Measurements from ENCODE around the gene AMPD3.
A peak's percentile ranks its signal among the peaks of the same experiment; 100 is the strongest.

Gene AMPD3

DNA sequence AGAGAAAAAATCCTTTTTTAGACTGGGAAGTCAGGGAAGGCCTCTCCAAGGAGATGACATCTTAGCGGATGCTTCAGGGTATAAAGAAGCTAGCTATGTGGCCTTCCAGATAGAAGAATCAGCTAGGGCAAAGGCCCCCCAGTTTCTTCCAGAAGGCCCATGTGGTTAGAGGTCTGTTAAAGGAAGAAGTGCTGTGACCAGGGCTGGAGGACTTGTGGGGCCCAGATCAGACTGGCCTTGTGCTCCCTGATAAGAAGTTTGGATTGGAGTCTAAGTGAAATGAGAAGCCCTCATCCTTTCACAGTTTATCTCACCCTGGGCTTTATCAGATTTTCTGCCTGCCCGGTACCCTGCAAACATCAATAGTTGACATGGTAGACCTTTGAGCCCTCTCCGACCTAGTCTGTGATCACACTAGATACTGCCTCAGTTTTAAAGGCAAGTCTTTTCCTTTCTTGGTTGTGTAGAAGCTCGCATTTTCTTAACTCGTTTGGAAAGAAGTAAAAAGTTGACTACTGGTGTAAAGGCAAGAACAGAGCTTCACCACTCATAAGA lies 7.8 kb downstream of the AMPD3 start:
- no peak for DNase-seq

DNA sequence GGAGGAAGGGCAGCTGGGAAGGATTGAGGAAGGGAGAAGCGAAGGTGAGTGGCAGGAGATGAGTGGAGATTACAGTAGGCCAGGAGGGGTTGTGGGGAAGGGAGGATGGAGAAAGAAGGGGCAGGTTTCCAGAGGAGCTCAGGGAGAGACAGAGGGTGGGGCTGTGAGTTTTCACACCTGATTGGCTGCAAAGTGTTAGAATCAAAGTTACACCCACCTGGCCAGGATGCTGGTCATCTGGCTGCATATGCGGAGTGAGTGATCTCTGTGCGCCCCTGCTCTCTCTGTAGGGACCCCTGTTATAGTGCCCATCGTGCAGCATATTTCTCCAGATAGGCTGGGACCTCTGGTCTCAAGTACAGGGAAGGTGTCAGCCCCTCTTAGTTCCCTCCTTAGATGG lies 18.3 kb downstream of the AMPD3 start:
- no peak for DNase-seq

DNA sequence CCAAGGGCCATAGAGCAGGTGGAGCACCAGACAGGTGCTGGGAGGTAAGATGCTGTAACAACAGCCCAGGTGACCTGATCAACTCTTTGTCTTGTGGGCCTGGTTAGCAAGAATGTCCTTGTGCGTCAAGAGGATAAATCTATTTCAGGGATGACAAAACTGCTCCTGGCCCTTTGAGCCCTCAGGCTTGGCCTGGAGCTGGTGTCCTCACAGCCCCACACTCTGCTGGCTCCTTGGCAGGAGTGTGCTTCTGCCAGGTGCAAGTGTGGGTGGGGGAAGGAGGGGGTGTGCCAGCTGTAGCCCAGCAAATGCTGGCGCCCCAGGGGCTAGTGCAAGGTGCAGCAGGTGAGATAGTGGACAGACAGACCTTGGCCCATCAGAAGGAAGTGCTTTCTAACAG lies 19.5 kb downstream of the AMPD3 start:
- no peak for DNase-seq

DNA sequence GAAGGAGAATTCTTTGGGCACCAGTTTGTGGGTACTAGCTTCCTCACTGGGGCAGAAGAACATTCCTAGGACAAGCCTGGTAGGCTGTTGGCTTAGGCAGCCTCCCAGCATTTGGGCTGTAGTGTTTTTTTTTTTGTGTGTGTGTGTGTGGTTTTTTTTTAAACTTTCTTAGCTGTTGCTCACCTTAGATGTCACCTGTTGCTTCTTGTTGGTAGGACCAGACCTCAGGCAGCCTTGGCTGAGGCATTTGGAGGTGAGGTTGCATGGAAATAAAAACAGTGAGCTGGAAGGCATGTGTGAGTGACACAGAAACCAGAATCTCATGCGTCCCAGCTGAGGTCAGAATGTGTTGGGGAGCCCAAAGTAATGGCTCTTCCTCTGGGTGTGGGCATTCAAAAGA lies 21.3 kb downstream of the AMPD3 start:
- DNase-seq = no peak

DNA sequence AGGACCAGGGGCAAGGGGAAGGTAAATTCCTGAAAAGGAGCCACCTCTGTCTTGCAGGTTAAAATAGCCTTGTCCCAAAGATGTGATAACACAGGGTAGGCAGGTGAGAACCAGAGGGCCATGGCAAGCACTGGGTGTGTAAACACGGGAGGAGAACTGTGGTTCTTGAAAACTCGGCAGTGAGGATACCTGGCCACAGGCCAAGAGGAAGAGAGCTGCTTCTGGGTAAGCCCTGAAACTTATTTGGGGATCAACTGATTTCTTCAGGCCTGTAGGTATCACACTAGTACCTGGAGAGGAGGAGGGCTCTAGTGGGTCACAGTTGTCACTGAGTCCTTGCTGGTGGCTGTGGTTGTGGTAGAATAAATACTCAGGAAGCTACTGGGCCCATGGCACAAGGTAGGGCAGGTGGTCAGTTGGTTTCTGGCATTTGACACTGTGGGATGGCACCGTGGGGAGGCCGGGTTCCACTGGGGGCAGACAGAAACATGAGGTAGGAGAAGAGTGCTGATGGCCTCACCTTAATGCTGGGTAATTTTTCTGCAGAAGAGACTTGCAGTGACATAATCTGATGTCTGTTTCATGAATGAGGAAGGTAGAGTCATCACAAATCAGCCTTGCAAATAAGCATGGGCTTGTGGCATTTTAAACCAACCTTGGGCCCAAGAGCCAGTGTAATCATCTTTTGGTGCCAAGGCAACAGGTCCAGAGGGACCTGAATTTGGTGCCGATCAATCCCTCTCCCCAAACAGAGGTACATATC lies 22.0 kb downstream of the AMPD3 start:
- DNase-seq = no peak

DNA sequence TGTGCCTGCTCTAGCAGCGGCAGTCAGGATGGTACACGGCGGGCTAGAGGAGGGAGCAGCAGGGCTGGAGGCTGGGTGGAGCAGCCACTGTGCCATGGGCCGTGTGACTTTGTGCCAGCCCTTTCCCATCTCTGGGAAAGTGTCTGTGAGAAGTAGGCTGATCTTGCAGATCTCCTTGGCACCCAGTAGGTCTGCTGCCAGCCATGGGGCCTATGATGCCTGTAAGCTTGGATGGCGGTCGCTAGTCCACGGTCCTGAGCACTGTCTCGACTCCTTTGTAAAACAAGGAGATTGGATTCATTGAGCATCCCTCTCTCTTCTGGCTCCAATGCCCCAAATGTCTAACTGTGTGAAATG lies 22.6 kb downstream of the AMPD3 start:
- no peak for DNase-seq

DNA sequence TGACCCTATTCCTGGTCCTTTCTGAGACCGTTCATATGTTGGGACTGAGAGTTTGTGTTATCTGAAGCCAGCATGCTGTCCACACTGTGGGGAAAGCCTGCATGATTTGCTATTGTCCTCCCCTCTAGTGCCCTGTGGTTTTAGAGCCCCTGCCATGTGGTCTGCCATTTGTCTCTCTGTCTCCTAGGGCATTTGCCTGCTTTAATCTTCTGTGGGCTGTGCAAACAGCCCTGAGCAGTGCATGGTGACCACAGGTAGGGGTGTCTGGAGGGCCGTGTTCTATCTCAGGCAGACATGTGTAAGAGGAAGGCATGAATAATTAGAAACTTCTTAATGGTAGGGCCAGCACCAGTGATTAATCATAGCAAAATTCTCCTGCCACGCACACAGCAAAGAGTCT lies 23.0 kb downstream of the AMPD3 start:
- DNase-seq = no peak

DNA sequence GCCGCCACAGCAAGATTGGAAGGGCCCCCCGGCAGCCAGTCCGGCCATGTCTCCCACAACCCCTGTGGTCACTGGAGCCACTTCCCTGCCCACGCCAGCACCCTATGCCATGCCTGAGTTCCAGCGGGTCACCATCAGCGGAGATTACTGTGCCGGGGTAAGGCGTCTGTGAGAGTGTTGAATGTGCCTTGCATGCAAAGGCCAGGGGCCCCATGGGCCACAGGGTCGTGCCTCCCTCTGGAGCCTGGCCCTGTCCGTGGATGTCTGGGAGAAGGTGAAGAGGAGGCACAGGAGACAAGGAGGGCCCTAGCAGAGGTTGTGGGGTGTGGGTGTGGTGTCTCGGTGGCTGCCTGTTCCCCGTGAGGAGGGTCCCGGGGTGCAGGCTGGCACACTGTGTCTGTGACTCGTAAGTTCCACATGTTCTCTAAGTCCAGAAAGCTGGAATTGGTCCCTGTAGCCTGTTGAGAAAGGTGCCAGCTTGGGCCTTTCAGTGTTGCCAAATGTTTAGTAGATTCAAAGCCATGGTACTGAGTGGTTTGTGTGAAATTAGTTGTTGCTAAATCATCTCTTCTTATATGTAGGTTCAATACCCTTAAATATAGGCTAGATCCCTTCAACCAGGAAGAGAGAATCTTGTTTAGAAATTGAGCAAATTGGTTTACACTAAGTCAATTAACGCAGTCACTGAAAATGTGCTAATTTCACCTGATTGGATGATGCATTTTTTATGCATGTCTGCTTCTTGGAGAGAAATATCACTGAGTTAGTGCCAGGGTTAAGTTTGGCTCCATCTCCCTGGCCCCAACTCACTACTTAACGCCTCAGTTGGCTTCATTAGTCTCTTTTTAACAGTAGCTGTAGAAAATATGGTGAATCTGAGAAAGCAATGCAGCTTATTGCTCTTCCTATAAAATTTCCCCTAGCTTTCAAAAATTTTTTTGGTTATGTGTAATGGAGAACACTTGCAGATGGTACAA lies 23.8 kb downstream of the AMPD3 start:
- no peak for DNase-seq

DNA sequence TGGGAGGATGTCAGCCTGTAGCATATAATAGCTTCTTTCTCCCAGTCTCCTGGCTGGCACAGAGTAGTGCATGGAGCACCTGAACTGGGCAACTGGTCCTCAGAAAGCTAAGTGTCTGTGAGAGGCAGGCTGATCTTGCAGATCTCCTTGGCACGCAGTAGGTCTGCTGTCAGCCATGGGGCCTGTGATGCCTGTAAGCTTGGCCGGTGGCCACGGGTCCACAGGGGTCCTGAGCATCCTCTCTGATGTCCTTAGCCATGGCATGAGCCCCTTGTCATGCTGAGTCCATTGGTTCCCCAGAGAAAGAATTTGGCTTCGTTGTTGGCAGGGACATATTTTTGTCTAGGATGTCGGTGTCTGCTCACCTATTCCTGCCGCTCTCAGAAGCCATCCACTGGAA lies 25.0 kb downstream of the AMPD3 start:
- no peak for DNase-seq

DNA sequence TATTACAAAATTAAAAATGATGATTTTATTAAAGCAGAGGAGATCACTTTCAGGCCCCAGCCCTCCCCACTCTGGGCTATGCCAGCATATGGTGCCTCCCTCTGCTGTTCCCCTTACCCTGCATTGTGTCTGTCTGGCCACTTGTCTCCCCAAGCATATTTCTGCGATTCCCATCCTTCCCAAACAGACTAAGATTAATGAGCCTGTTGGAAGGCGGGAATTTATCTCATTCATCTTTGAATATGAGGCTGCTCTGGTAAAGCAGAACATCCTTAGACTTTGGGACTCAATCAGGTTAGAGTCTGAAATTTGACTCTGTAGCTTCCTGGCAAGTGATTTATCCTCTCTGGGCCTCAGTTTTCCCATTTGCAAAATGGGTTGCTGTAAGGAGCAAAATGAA lies 25.7 kb downstream of the AMPD3 start:
- DNase-seq = no peak

DNA sequence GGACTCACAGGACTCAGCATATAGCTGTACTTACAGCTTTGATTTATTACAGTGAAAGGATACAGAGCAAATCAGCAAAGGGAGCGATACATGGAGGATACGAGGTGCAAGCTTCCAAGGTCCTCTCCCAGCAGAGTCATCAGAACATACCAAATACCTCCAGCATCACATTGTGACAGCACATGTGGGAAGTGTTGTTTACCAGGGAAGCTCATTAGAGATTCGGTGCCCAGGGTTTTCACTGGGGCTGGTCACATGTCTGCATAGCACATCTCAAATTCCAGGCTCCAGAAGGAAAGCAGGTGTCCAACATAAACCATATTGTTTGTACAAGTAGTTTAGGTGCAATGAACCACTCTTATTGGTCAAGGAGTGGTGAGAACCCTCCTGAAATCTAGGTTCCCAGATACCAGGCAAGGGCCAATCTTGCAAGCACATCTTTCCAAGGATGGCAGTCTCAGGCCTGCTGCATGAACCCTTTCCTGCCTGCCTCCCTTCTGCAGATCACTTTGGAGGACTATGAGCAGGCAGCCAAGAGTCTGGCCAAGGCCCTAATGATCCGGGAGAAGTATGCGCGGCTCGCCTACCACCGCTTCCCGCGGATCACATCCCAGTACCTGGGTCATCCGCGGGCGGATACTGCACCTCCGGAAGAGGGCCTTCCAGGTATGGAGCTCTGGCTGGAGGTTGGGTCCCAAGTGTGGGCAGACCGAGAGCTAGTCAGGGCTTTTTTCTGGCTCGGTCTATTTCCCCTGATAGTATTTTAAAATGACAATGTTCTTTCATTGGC lies 26.7 kb downstream of the AMPD3 start:
- DNase-seq = no peak

DNA sequence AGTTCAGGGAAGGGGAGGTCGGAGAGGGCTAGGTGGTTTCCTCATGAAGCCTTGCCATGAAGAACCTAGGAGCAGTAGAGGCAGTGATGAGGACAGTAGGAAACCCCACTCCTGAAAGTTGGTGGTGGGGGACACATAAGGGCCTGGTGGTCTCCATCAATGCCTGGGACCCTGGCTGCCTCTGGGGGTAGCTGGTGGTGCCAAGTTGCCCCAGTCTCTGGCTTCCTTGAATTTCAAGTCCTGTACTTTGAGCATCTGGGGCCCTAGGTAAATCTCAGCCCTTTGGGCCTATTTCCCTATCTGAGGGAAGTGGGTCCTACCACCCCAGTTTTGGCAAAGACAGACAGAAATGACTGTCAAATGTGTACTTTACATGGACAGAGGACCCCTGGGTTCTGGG lies 28.1 kb downstream of the AMPD3 start:
- no peak for DNase-seq

DNA sequence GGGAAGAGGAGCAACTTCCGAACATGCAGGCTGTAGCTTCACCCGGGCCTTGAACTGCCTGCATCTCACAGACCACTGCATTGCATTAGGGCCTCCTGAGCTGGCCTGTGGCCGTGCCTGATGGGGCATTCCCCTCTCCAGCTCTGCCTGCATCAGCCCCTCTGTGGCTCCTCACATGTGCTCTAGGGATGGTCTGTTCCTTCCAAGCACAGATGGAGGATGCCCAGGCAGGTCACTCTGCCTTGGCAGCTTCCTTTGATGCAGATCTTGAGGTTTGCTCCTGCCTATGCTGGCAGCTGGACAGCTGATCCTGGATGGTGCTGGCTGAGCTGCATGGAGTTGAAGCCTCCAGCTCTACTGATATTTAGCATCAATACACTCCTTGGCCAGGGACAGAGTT lies 28.5 kb downstream of the AMPD3 start:
- DNase-seq = no peak

DNA sequence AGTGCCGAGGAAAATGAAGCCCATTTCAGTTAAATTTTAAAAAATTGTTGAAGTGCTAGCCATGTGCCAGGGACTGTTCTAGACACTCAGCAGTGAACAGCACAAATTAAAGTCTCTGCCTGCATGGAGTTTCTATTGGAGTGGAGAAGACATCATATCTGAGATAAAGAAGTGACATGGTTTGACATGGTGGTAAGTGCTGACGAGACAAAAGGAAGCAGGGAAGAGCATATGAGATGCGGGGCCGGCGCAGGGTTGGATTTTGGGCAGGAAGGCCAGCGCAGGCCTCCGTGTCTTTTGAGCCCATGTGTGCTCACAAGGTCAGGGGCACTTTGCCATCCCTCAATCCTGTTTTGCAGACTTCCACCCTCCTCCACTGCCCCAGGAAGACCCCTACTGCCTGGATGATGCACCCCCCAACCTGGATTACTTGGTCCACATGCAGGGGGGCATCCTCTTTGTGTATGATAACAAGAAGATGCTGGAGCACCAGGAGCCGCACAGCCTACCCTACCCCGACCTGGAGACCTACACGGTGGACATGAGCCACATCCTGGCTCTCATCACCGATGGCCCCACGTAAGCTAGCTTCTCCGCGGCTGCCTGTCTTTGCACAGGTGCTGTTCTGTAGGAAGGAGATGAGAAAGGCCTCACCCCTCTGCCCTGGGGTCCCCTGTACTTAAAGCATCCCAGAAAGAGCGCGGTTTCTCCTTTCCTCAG lies 29.6 kb downstream of the AMPD3 start:
- no peak for DNase-seq

DNA sequence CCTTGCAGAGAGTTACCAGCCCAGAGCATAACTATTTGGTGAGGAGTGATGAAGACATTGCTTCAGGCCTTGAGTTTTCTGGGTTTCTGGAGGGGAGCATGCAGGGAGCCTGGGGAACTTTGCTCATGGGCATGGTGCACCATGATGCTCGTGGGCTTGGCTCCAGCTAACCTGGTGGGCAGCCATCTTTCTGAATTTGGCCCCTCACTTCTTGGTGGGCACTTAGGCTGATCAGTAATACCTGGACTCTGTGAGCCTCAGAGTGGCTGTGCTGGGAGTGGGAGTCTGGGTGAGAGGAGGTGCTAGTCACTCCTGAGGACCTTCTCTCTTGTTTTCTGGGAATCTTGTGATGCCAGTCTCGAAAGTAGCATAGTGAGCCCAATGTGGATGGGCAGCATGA lies 30.6 kb downstream of the AMPD3 start:
- no peak for DNase-seq

DNA sequence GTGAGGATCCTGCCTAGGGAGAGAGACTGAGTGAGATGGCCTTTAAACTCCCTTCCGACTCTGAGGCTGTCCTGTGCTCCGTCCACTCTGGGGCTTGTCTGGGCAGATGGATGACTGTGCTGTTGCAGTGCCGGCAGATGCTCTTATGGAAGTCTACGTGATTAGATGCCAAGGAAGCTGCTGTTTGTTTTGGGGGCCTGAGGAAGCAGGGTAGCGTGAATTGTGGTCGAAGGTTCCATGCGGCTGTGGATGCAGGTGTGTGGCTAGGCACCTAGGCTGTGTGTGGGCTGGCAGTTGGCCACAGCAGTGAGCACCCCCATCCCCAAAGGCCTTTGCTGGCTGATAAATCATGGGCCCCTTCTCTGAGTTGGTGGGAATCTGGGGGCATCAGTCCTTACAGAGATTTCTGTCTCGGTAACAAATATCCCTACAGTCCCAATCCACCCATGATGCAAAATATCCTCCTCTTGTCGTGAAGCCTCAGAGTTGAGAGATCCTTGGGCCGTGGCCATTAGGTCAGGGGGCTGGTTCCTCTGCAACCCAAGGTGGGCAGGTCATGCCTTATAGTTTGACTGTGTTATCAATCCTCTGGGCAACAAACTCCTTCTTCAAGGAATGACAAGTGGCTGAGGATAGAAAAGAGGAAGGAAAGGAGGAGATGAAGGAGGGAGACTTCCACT lies 31.2 kb downstream of the AMPD3 start:
- no peak for DNase-seq

DNA sequence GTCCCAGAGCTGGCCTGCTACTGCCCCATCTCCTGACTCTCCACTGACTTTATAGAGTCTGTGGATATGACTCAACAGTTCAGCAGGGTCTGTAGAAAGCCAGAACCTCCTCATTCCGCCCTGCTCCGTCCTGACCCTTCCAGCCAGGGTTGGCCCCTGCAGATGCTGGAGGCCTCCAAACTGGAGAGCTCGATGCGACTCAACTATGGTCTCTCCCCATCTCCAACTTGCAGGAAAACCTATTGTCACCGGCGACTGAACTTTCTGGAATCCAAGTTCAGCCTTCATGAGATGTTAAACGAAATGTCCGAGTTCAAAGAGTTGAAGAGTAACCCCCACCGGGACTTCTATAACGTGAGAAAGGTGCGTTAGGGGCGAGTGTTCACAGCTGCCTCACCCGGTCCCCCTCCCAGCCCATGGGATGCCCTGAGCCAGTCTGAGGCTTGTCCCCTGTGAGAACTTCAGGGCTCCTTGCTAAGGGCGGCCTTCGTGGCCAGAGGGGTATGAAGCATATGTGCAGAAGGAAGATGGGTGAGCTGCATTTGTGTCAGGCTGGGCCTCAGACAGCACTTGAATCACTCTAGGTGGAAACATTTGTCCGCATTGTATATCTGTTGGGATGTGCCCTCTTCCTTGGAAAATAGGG lies 32.1 kb downstream of the AMPD3 start:
- no peak for DNase-seq

DNA sequence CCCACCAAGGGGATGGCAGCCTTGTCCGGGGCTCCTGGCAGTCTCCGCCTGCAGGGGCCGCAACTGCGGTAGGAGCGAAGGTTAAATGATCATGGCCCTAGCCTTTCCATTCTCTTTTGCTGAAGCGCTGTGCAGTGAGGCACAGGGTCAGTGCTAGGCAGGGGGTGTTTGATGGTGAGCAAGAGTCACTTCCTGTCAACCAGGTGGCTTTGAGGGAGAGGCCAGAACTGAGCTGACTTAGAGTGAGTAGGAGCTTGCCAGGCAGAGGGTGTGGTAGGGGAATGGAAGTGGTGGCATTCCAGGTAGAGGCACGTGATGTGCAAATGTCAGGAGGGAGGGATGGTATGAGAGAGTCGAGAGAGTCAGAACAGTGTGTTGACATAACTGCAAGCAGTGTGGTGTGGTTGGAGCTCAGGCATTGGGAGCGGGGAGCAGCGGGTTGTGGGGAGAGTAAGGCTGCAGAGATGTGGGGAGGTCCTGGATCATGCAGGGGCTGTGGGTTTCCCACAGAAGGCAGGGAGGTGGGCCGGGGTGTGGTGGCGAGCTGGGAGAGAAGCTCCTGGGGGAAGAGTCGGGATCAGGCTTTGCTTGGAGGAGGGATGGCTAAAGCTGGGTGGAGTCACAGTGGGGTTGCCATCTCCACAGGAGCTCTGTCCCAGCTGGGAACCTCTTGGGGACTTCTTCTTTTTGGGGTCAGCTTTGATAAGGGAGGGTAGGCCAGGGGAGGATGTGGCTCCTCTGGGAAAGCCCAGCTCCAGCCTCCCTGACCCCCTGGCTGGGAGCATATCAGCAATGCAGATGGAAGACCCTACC lies 33.3 kb downstream of the AMPD3 start:
- peak; percentile 5 for DNase-seq

DNA sequence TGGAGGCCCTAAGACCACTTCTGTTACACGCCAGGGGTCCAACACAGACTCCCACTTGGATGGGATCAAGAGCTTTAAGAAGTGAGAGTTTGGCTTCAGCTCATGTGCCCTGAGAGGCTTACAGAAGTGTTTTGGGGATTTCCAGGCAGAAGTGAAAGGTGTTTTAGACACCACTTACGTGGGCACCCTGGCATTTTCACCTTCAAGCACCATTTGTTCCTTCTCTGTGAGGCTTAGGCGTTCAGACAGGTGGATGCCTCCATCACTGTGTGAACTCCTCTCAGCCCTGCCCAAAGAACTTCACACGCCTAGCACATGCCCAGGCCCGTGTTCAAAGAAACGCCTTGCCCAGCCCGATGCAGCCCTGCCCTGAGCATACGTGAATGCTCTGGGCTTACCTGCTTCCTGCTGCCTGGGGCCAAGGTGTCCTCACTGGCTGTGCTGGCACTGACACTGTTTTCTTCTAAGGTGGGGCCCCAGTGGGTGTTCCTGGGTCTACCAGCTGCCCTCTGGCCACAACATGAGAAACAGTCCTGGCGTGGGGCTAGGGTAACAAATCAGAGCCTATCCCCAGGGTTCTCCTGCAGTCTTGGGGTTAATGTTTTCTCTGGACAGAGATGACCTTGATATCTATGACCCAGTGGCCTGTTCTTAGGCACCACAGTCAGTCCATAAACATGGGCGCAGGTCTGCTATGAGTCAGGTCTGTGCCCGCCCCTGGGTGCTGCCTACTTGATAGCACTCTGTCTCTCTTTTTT lies 34.0 kb downstream of the AMPD3 start:
- no peak for DNase-seq

DNA sequence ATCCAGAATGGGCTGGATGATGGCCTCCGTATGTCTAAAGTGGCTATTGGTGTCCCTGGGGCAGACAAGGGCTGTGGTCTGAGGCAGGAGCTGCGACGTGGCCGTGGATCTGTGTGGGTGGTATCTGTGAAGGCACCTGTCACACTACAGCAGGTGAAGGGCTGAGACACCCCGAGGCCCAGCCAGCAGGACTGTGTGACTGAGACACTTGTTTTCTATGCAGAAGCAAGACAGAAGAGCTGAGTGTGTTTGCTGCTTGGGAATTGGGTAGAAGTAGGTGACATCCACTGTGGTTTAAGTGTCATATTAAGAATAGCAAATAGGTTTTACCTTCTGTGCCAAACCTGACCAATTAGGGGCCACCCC lies 35.0 kb downstream of the AMPD3 start:
- DNase-seq = no peak

Measured in HCEC 1CT (cell line).